Prostate gland (tissue), 2 donors: ENCODE results near the gene GNAZ.

Experiments used
- CTCF ChIP-seq, 4 experiments: fragments of 200-600 bp in 2 of 4; fragments of 450-650 bp in 2 of 4; sonication (generic) in 2 of 4; IDR thresholded peaks; 1 replicate in 3 of 4; 2 replicates in 1 of 4; pipeline ENCODE4 v1.5.1; 2016 to 2019; ENCODE audit warnings: antibody characterized with exemption in 4 of 4, mild to moderate bottlenecking in 2 of 4, moderate library complexity in 2 of 4
- POLR2A ChIP-seq: fragments of 450-650 bp; IDR thresholded peaks from one replicate; pipeline ENCODE4 v1.6.1; 2016; ENCODE audit warnings: antibody characterized with exemption, mild to moderate bottlenecking
- POLR2AphosphoS5 ChIP-seq: sonication (generic); formaldehyde crosslinking; IDR thresholded peaks from one replicate; pipeline ENCODE4 v1.6.1; 2017; ENCODE audit warnings: antibody characterized with exemption

DNA sequence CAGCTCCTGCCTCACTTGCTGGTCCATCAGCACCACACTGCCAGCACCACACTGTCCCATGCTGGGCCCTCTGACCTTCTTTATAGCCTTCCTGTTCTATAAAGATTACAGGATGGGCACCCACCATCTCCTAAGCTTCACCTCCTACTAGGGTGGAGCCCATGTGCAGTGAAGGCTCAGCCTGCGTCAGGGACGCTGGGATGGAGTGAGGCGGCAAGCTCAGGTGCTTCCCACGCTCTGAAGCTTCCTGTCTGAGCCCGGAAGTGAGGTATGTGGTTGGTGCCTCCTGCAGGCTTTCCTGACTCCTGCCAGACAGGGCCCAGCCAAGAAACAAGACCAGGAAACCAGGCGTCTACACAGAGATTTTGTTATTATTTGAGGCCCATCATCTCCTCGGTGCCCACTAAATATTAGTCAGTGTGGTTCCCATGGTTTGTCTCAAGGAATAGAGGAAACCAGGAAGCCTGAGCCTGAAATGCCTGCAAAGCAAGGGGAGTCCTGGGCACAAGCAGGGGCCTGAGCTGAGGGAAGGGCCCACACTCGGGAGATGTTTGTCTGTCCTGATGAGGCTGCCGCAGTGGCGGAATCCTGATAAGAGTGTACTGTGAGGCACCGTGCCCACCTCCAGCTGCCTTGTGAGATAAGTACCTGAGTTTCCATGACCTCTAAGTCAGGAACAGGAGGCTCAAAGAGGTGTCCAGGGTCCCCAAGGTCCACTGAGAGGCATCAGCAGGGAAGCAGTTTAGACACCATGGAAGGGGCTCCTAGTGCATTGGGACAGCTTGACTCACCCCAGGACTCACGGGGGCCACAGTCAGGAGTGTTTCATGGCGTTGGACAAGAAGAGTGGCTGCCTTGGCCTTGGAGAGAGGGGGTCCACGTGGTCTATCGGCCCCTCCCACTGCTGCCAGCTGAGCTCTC lies 49.4 kb downstream of the GNAZ start:
- TF ChIP-seq CTCF (IDR thresholded peaks at IDR 0.05), result no peak
- no peak for TF ChIP-seq POLR2A
- TF ChIP-seq POLR2AphosphoS5, result no peak
